ENCODE measurements around the gene RAB3D.

GRCh38 chr19:11281356-11282049 is 58.0 kb downstream of the RAB3D start:
- TF ChIP-seq CTCF (conservative IDR thresholded peaks at IDR 0.05; ENCODE audit: low read depth in 2 of 2) = no peak
- TF ChIP-seq EZH2 (IDR thresholded peaks at IDR 0.05; ENCODE audit: low read depth, unreplicated experiment) = no peak
- TF ChIP-seq CREB1 (CRISPR knock-in tag; IDR thresholded peaks at IDR 0.05; ENCODE audit: low read depth) = no peak
- TF ChIP-seq EZH2phosphoT487 (IDR thresholded peaks at IDR 0.05; ENCODE audit: unreplicated experiment) = no peak
- no peak for TF ChIP-seq JUNB (IDR thresholded peaks at IDR 0.05; ENCODE audit: unreplicated experiment)
- TF ChIP-seq, protein P1, sequence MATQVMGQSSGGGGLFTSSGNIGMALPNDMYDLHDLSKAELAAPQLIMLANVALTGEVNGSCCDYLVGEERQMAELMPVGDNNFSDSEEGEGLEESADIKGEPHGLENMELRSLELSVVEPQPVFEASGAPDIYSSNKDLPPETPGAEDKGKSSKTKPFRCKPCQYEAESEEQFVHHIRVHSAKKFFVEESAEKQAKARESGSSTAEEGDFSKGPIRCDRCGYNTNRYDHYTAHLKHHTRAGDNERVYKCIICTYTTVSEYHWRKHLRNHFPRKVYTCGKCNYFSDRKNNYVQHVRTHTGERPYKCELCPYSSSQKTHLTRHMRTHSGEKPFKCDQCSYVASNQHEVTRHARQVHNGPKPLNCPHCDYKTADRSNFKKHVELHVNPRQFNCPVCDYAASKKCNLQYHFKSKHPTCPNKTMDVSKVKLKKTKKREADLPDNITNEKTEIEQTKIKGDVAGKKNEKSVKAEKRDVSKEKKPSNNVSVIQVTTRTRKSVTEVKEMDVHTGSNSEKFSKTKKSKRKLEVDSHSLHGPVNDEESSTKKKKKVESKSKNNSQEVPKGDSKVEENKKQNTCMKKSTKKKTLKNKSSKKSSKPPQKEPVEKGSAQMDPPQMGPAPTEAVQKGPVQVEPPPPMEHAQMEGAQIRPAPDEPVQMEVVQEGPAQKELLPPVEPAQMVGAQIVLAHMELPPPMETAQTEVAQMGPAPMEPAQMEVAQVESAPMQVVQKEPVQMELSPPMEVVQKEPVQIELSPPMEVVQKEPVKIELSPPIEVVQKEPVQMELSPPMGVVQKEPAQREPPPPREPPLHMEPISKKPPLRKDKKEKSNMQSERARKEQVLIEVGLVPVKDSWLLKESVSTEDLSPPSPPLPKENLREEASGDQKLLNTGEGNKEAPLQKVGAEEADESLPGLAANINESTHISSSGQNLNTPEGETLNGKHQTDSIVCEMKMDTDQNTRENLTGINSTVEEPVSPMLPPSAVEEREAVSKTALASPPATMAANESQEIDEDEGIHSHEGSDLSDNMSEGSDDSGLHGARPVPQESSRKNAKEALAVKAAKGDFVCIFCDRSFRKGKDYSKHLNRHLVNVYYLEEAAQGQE (IDR thresholded peaks at IDR 0.05; ENCODE audit: unreplicated experiment) = no peak
- TF ChIP-seq POLR2AphosphoS5 (IDR thresholded peaks at IDR 0.05; ENCODE audit: low read depth) = no peak
- no peak for TF ChIP-seq ZNF331 (CRISPR knock-in tag; IDR thresholded peaks at IDR 0.05; ENCODE audit: low read depth)
- TF ChIP-seq ZNF114 (CRISPR knock-in tag; IDR thresholded peaks at IDR 0.05) = no peak
- TF ChIP-seq ETS1 (IDR thresholded peaks at IDR 0.05) = no peak
- no peak for TF ChIP-seq NANOG (IDR thresholded peaks at IDR 0.05; ENCODE audit: borderline replicate concordance)
- no peak for TF ChIP-seq STAT1 (IDR thresholded peaks at IDR 0.05; ENCODE audit: unreplicated experiment)
- TF ChIP-seq, protein P2, sequence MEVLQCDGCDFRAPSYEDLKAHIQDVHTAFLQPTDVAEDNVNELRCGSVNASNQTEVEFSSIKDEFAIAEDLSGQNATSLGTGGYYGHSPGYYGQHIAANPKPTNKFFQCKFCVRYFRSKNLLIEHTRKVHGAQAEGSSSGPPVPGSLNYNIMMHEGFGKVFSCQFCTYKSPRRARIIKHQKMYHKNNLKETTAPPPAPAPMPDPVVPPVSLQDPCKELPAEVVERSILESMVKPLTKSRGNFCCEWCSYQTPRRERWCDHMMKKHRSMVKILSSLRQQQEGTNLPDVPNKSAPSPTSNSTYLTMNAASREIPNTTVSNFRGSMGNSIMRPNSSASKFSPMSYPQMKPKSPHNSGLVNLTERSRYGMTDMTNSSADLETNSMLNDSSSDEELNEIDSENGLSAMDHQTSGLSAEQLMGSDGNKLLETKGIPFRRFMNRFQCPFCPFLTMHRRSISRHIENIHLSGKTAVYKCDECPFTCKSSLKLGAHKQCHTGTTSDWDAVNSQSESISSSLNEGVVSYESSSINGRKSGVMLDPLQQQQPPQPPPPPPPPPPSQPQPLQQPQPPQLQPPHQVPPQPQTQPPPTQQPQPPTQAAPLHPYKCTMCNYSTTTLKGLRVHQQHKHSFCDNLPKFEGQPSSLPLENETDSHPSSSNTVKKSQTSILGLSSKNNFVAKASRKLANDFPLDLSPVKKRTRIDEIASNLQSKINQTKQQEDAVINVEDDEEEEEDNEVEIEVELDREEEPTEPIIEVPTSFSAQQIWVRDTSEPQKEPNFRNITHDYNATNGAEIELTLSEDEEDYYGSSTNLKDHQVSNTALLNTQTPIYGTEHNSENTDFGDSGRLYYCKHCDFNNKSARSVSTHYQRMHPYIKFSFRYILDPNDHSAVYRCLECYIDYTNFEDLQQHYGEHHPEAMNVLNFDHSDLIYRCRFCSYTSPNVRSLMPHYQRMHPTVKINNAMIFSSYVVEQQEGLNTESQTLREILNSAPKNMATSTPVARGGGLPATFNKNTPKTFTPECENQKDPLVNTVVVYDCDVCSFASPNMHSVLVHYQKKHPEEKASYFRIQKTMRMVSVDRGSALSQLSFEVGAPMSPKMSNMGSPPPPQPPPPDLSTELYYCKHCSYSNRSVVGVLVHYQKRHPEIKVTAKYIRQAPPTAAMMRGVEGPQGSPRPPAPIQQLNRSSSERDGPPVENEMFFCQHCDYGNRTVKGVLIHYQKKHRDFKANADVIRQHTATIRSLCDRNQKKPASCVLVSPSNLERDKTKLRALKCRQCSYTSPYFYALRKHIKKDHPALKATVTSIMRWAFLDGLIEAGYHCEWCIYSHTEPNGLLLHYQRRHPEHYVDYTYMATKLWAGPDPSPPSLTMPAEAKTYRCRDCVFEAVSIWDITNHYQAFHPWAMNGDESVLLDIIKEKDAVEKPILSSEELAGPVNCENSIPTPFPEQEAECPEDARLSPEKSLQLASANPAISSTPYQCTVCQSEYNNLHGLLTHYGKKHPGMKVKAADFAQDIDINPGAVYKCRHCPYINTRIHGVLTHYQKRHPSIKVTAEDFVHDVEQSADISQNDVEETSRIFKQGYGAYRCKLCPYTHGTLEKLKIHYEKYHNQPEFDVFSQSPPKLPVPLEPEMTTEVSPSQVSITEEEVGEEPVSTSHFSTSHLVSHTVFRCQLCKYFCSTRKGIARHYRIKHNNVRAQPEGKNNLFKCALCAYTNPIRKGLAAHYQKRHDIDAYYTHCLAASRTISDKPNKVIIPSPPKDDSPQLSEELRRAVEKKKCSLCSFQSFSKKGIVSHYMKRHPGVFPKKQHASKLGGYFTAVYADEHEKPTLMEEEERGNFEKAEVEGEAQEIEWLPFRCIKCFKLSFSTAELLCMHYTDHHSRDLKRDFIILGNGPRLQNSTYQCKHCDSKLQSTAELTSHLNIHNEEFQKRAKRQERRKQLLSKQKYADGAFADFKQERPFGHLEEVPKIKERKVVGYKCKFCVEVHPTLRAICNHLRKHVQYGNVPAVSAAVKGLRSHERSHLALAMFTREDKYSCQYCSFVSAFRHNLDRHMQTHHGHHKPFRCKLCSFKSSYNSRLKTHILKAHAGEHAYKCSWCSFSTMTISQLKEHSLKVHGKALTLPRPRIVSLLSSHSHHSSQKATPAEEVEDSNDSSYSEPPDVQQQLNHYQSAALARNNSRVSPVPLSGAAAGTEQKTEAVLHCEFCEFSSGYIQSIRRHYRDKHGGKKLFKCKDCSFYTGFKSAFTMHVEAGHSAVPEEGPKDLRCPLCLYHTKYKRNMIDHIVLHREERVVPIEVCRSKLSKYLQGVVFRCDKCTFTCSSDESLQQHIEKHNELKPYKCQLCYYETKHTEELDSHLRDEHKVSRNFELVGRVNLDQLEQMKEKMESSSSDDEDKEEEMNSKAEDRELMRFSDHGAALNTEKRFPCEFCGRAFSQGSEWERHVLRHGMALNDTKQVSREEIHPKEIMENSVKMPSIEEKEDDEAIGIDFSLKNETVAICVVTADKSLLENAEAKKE (CRISPR knock-in tag; IDR thresholded peaks at IDR 0.05) = no peak
